CD4-positive, alpha-beta T cell treated with Interleukin-12 subunit alpha and Interleukin-12 subunit beta, for 1 hour (primary cell): ENCODE data around the gene LRRFIP2.

Source experiments
- DNase-seq: peaks from one replicate; pipeline ENCODE4 v3.0.0-alpha.2; 2020

Gene LRRFIP2

DNA sequence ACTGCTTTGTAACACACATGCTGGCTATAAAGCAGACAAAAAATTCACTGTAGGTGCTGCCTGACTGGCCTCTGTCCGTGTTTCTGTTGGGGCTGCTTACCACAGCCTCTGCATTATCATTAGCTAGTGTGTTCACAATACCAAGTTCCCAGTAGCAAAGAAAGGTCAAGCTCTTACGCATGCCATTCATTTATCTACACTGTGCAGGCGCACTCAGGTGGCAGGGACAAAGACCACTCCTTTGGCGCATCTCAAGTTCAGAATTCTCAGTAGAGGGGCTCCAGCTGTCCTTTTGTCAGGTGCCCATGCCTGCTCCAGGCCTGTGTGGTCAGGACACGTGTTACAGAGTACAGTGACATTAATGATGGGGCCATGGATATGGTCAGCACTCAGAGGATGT, 158.7 kb downstream of the LRRFIP2 start:
- DNase-seq, result no peak

DNA sequence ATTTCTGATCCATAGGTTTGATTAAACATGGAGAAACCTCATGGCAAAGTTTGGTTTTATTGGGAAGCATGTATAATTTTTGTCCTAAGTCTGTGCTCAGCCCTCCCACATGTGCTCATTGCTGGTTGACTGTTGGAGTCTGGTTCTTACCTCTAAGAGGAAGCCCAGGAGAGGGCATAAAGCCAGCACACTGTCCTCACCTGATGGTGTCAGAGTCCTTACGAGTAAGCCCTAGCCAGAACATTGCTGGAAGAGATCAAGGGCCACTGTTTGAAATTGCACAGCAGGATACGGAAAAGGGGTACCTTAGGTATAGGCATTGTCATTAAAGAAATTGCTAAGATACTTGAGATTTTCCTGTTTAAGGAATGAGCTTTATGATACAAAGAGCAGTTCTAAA, 159.8 kb downstream of the LRRFIP2 start:
- DNase-seq, result no peak
